CD8-positive, alpha-beta memory T cell (primary cell): Measurements from ENCODE around the gene TAL1. TPM values are rescaled to one million over a fixed set of nuclear protein-coding genes. Genes with fewer than 3 reads are reported as not detected.

Source experiments
- CTCF ChIA-PET: fragments of 350-600 bp; sonication (Branson Sonifier 250); formaldehyde crosslinking; loops from one replicate; lab custom pipeline; 2021; ENCODE audit warnings: antibody characterized with exemption; lab: Charles Lee
- POLR2A ChIA-PET: fragments of 350-600 bp; sonication (Branson Sonifier 250); formaldehyde crosslinking; loops from one replicate; lab custom pipeline; 2021; ENCODE audit warnings: antibody characterized with exemption; lab: Charles Lee
- DNase-seq, 5 donors: peaks; one replicate each; pipeline versions ENCODE4 v3.0.0 to v3.0.0-alpha.2; 2020 to 2022; ENCODE audit warnings: mixed read lengths in 1 of 5
- H3K27ac ChIP-seq: one replicate; pipeline ENCODE4 v1.7.0; 2013; ENCODE audit warnings: low read depth, mild to moderate bottlenecking, low read length, moderate library complexity
- H3K27me3 ChIP-seq: 2 replicates; pipeline ENCODE4 v1.7.0; 2013; ENCODE audit warnings: low read length, mild to moderate bottlenecking; ENCODE audit not compliant: insufficient read depth, poor library complexity, severe bottlenecking
- H3K36me3 ChIP-seq: 2 replicates; pipeline ENCODE4 v1.7.0; 2013; ENCODE audit warnings: mild to moderate bottlenecking, low read length, moderate library complexity; ENCODE audit not compliant: insufficient read depth
- H3K4me1 ChIP-seq: 2 replicates; pipeline ENCODE4 v1.7.0; 2013; ENCODE audit warnings: mild to moderate bottlenecking, low read length, moderate library complexity; ENCODE audit not compliant: insufficient read depth
- H3K4me3 ChIP-seq: 2 replicates; pipeline ENCODE4 v1.7.0; 2013; ENCODE audit warnings: mild to moderate bottlenecking, low read length
- H3K9me3 ChIP-seq: 2 replicates; pipeline ENCODE4 v1.7.0; 2013; ENCODE audit warnings: mild to moderate bottlenecking, low read length
- H3K27ac Mint-ChIP-seq, 8 donors: one replicate each; pipeline ENCODE4 v1.8.0; 2020 to 2021; ENCODE audit warnings: mixed read lengths in 8 of 8, mild to moderate bottlenecking in 6 of 8, inconsistent platforms in 3 of 8, moderate library complexity in 3 of 8
- H3K27me3 Mint-ChIP-seq, 2 donors: one replicate each; pipeline ENCODE4 v1.8.0; 2020 to 2021; ENCODE audit warnings: mixed read lengths in 2 of 2, mild to moderate bottlenecking in 1 of 2, moderate library complexity in 1 of 2
- H3K36me3 Mint-ChIP-seq, 3 donors: one replicate each; pipeline ENCODE4 v1.8.0; 2020 to 2021; ENCODE audit warnings: mixed read lengths in 3 of 3, inconsistent platforms in 1 of 3, mild to moderate bottlenecking in 1 of 3
- H3K4me1 Mint-ChIP-seq, 3 donors: one replicate each; pipeline ENCODE4 v1.8.0; 2020 to 2021; ENCODE audit warnings: mixed read lengths in 3 of 3, inconsistent platforms in 1 of 3, mild to moderate bottlenecking in 1 of 3
- H3K4me3 Mint-ChIP-seq, 7 donors: one replicate each; pipeline ENCODE4 v1.8.0; 2020 to 2021; ENCODE audit warnings: mixed read lengths in 7 of 7, mild to moderate bottlenecking in 6 of 7, moderate library complexity in 4 of 7, inconsistent platforms in 2 of 7
- H3K9me3 Mint-ChIP-seq, 5 donors: one replicate each; pipeline ENCODE4 v1.8.0; 2020 to 2022; ENCODE audit warnings: mixed read lengths in 5 of 5, mild to moderate bottlenecking in 3 of 5, moderate library complexity in 2 of 5, inconsistent platforms in 1 of 5
- polyA plus RNA-seq: library from polyadenylated mRNA; unstranded; fragments of 300-500 nt; fragmentation: Illumina TruSeq; gene quantifications from one replicate; pipeline ENCODE4 v1.2.3, GENCODE V29; 2021
- total RNA-seq, 2 experiments: library from RNA; stranded (reverse); gene quantifications; one replicate each; pipeline ENCODE4 v1.2.3, GENCODE V29; 2021

Gene TAL1
- total and polyA plus RNA-seq, 3 experiments from 2014 or later = not detected

- Histone ChIP-seq H3K27ac (no peak overlapping the region), H3K4me1 (no peaks in the 10 kb centered on the region), H3K9me3 (no peaks in the 10 kb centered on the region), H3K4me3 (no peak overlapping the region), H3K36me3 (no peaks in the 10 kb centered on the region), H3K27me3 (no peaks in the 10 kb centered on the region)
- no peak for DNase-seq
- ChIA-PET CTCF (interaction anchor here (1.7 kb wide), 1 partner anchor 9 kb away, joined by 7 read pairs; no protein-coding TSS in a partner anchor), POLR2A (no interaction called here)
- Mint-ChIP-seq H3K4me3 (no peak overlapping the region), H3K27ac (peak overlapping the region in 1 of 8 donors; percentile 6), H3K9me3 (no peaks in the 10 kb centered on the region), H3K36me3 (no peaks in the 10 kb centered on the region), H3K4me1 (peaks cover 2 to 3% (median 2%) of the 10 kb centered on the region in 3 donors), H3K27me3 (peaks cover 5 to 23% of the 10 kb centered on the region in 2 donors)
These were observed 44.1 kb downstream of the TAL1 start for GRCh38 chr1:47187926-47188250.

DNA sequence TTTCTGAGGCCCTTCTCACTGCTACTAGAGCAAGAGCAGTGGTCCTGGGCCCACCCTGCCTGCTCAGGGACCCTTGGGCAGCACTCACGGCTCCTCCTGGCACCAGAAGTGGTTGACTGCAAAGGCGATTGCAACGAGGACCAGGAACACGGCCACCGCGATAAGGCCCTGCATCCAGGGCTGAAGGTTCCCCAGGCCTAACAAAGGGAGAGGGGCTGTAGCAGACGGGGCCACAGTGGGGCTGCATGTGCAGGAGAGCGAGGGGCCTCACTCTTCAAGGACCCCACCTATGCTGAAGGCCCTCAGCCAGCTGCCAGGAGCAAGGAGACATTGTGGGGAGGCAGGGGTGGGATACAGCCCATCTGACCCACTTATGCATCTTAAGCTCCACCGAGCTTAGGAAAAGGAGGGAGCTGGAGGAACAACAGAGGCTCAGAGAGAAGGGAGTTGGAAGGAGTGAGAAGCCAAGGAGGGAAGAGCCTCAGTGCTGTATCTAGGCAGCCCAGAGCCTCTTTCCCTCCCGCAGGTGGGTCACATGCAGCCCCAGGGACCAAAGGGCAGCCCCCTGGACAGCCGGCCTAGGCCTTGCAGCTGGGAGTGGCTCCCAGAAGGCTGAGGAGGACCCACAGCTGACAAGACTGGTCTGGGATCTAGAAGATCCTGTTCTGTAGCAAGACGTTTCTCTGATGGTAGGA is 44.6 kb downstream of the TAL1 start:
- peaks cover 7 to 26% of the 10 kb centered on the region in 2 donors for H3K27me3 Mint-ChIP-seq
- no peaks in the 10 kb centered on the region for H3K4me1 ChIP-seq
- H3K36me3 ChIP-seq = no peaks in the 10 kb centered on the region
- no peak overlapping the region for H3K4me3 Mint-ChIP-seq
- H3K27ac ChIP-seq = no peak overlapping the region
- H3K9me3 Mint-ChIP-seq = no peaks in the 10 kb centered on the region
- no peaks in the 10 kb centered on the region for H3K4me1 Mint-ChIP-seq
- H3K27ac Mint-ChIP-seq = peak overlapping the region in 1 of 8 donors; percentile 61
- H3K27me3 ChIP-seq = no peaks in the 10 kb centered on the region
- H3K9me3 ChIP-seq = no peaks in the 10 kb centered on the region
- DNase-seq = no peak
- no peaks in the 10 kb centered on the region for H3K36me3 Mint-ChIP-seq
- ChIA-PET CTCF (interaction anchor here (1.7 kb wide), 1 partner anchor 8 kb away, joined by 7 read pairs; no protein-coding TSS in a partner anchor), POLR2A (no interaction called here)
- no peak overlapping the region for H3K4me3 ChIP-seq

GRCh38 chr1:47186267-47187185 is 45.5 kb downstream of the TAL1 start:
- Histone ChIP-seq H3K27me3 (no peaks in the 10 kb centered on the region), H3K9me3 (no peaks in the 10 kb centered on the region), H3K27ac (no peak overlapping the region), H3K4me3 (no peak overlapping the region), H3K36me3 (no peaks in the 10 kb centered on the region), H3K4me1 (no peaks in the 10 kb centered on the region)
- peaks cover 9 to 33% of the 10 kb centered on the region in 2 donors for H3K27me3 Mint-ChIP-seq
- ChIA-PET CTCF (interaction anchor here (1.1 kb wide), 1 partner anchor 18 kb away, joined by 3 read pairs; no protein-coding TSS in a partner anchor), POLR2A (no interaction called here)
- no peaks in the 10 kb centered on the region for H3K4me1 Mint-ChIP-seq
- H3K27ac Mint-ChIP-seq = no peak overlapping the region
- no peak overlapping the region for H3K4me3 Mint-ChIP-seq
- H3K36me3 Mint-ChIP-seq = no peaks in the 10 kb centered on the region
- no peak for DNase-seq
- H3K9me3 Mint-ChIP-seq = no peaks in the 10 kb centered on the region

DNA sequence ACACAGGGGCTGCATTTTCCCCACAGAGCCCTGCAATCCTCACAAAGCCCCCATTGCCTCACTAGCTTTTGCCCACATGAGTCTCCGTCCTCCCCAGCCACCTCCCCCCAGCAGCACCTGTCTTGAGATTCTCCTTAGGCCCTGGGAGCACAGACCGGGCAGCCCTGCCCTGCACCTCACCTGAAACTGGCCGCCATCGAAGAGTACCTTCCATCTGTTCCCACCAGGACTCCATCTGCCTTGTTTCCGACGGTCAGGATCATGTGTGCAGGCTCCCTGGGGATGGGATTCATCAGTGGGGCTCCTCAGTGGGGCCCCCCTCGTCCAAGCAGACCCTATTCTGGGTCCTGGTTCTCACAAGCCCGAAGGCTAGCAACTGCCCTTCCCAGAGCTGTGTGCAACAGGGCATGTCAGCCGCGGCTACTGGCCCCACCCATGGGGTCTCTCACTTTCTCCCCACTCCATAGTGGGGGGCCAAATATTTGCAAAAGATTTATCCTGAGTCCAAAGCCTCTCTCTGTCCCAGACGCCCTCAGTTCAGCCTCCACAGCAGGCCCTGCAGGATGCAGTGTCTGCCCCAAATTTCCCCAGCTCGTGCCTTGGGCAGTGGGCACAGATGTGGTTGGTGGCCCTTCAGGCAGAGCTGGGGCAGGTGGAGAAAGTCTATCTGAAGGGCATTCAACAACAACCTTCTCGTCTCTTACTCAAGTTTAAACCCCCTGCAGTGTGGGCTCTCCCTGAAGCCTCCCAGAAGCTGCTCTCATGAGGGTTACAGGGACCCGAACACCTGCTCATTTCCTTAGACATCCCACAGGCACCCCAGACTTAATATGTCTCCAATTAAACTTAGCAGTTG is 47.0 kb downstream of the TAL1 start:
- Histone ChIP-seq H3K27me3 (peaks cover under 1% of the 10 kb centered on the region), H3K4me1 (no peaks in the 10 kb centered on the region), H3K36me3 (no peaks in the 10 kb centered on the region), H3K9me3 (no peaks in the 10 kb centered on the region), H3K4me3 (no peak overlapping the region), H3K27ac (no peak overlapping the region)
- peaks cover 13 to 45% of the 10 kb centered on the region in 2 donors for H3K27me3 Mint-ChIP-seq
- H3K9me3 Mint-ChIP-seq = no peaks in the 10 kb centered on the region
- CTCF ChIA-PET = interaction anchor here (2.7 kb wide), 1 partner anchor 8 kb away, joined by 20 read pairs; no protein-coding TSS in a partner anchor
- POLR2A ChIA-PET = no interaction called here
- no peak overlapping the region for H3K4me3 Mint-ChIP-seq
- H3K4me1 Mint-ChIP-seq = peaks cover 0 to 2% (median 0%) of the 10 kb centered on the region in 3 donors
- no peaks in the 10 kb centered on the region for H3K36me3 Mint-ChIP-seq
- DNase-seq = no peak
- peak overlapping the region in 1 of 8 donors; percentile 20 for H3K27ac Mint-ChIP-seq

DNA sequence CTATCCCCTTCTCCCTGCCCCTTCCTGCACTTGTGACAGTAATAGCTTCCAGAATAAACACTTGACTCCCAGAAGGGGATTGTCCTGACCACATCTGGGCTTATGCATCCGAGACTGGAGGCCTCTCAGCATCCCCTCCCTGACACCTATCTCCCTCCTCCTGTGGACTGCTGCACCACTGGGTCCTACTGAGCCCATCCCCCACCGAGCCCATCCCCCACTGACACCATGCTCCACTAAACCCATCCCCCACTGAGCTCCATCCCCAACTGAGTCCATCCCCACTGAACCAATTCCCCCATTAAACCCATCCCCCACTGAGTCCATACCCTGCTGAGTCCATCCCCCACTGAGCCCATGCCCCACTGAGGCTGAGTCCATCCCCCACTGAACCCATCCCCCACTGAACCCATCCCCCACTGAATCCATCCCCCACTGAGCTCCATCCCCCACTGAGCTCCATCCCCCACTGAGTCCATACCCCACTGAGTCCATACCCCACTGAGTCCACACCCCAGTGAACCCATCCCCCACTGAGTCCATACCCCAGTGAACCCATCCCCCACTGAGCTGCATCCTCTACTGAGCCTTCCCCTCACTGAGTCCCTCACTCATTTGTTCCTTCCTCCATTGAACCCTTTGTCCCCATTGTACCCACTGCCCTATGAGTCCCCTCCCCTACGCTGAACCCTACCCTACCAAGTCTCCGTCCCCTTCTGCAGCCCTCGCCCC is 47.8 kb downstream of the TAL1 start:
- no peak overlapping the region for H3K27ac Mint-ChIP-seq
- DNase-seq = no peak
- Histone ChIP-seq H3K36me3 (no peaks in the 10 kb centered on the region), H3K9me3 (no peaks in the 10 kb centered on the region), H3K27ac (no peak overlapping the region), H3K27me3 (peaks cover 7% of the 10 kb centered on the region), H3K4me3 (no peak overlapping the region), H3K4me1 (peaks cover 5% of the 10 kb centered on the region)
- peaks cover 5 to 9% (median 5%) of the 10 kb centered on the region in 3 donors for H3K4me1 Mint-ChIP-seq
- no peaks in the 10 kb centered on the region for H3K36me3 Mint-ChIP-seq
- no peak overlapping the region for H3K4me3 Mint-ChIP-seq
- H3K9me3 Mint-ChIP-seq = no peaks in the 10 kb centered on the region
- POLR2A ChIA-PET = no interaction called here
- CTCF ChIA-PET = interaction anchor here (2.7 kb wide), 1 partner anchor 9 kb away, joined by 20 read pairs; no protein-coding TSS in a partner anchor
- H3K27me3 Mint-ChIP-seq = peaks cover 16 to 52% of the 10 kb centered on the region in 2 donors

- Histone ChIP-seq H3K27ac (no peak overlapping the region), H3K9me3 (no peaks in the 10 kb centered on the region), H3K4me1 (peaks cover 6% of the 10 kb centered on the region), H3K27me3 (peaks cover 7% of the 10 kb centered on the region), H3K4me3 (no peak overlapping the region), H3K36me3 (no peaks in the 10 kb centered on the region)
- Mint-ChIP-seq H3K36me3 (no peaks in the 10 kb centered on the region), H3K27ac (no peak overlapping the region), H3K4me3 (peak overlapping the region in 1 of 7 donors; percentile 24), H3K9me3 (no peaks in the 10 kb centered on the region), H3K27me3 (peaks cover 19 to 59% of the 10 kb centered on the region in 2 donors), H3K4me1 (peaks cover 8 to 12% (median 10%) of the 10 kb centered on the region in 3 donors)
- ChIA-PET CTCF (interaction anchor here (2.7 kb wide), 1 partner anchor 10 kb away, joined by 20 read pairs; no protein-coding TSS in a partner anchor), POLR2A (no interaction called here)
- no peak for DNase-seq
These were observed 48.5 kb downstream of the TAL1 start for GRCh38 chr1:47183308-47184089.
